ENCODE results near the gene GNB4. TPM values are rescaled to one million over a fixed set of nuclear protein-coding genes. Genes with fewer than 3 reads are reported as not detected.

GNB4 gene
- total RNA-seq, 1 donor from 2014 or later, result 66.9 TPM

- peaks cover 39% of the 10 kb centered on the region for H3K4me1 Mint-ChIP-seq (ENCODE audit: unreplicated experiment)
- H3K27me3 Mint-ChIP-seq (ENCODE audit: unreplicated experiment), result peaks cover 3% of the 10 kb centered on the region
- no peaks in the 10 kb centered on the region for H3K9me3 Mint-ChIP-seq (ENCODE audit: unreplicated experiment)
- DNase-seq (ENCODE audit: low spot score), result no peak
- peaks cover 1% of the 10 kb centered on the region for H3K36me3 Mint-ChIP-seq (ENCODE audit: low read depth, unreplicated experiment)
- TF ChIP-seq CTCF (IDR thresholded peaks at IDR 0.05; ENCODE audit: unreplicated experiment), result no peak
- no peak overlapping the region for H3K4me3 Mint-ChIP-seq (ENCODE audit: unreplicated experiment)
- H3K27ac Mint-ChIP-seq (ENCODE audit: unreplicated experiment), result peak overlapping the region; percentile 0
Measured at GRCh38 chr3:179432021-179432420, 19.2 kb downstream of the GNB4 start.

- Mint-ChIP-seq H3K27me3 (ENCODE audit: unreplicated experiment) (peaks cover 3% of the 10 kb centered on the region), H3K4me3 (ENCODE audit: unreplicated experiment) (no peak overlapping the region), H3K4me1 (ENCODE audit: unreplicated experiment) (peaks cover 33% of the 10 kb centered on the region), H3K36me3 (ENCODE audit: low read depth, unreplicated experiment) (peaks cover 5% of the 10 kb centered on the region), H3K9me3 (ENCODE audit: unreplicated experiment) (no peaks in the 10 kb centered on the region), H3K27ac (ENCODE audit: unreplicated experiment) (no peak overlapping the region)
- no peak for DNase-seq (ENCODE audit: low spot score)
- TF ChIP-seq CTCF (IDR thresholded peaks at IDR 0.05; ENCODE audit: unreplicated experiment), result no peak
Measured at GRCh38 chr3:179430277-179430870, 20.9 kb downstream of the GNB4 start.

GRCh38 chr3:179428876-179429548 lies 22.3 kb downstream of the GNB4 start:
- Mint-ChIP-seq H3K4me3 (ENCODE audit: unreplicated experiment) (no peak overlapping the region), H3K4me1 (ENCODE audit: unreplicated experiment) (peaks cover 36% of the 10 kb centered on the region), H3K27ac (ENCODE audit: unreplicated experiment) (no peak overlapping the region), H3K27me3 (ENCODE audit: unreplicated experiment) (peaks cover 3% of the 10 kb centered on the region), H3K9me3 (ENCODE audit: unreplicated experiment) (no peaks in the 10 kb centered on the region), H3K36me3 (ENCODE audit: low read depth, unreplicated experiment) (peaks cover 18% of the 10 kb centered on the region)
- no peak for TF ChIP-seq CTCF (IDR thresholded peaks at IDR 0.05; ENCODE audit: unreplicated experiment)
- no peak for DNase-seq (ENCODE audit: low spot score)

GRCh38 chr3:179425075-179425474 lies 26.2 kb downstream of the GNB4 start:
- no peaks in the 10 kb centered on the region for H3K9me3 Mint-ChIP-seq (ENCODE audit: unreplicated experiment)
- TF ChIP-seq CTCF (IDR thresholded peaks at IDR 0.05; ENCODE audit: unreplicated experiment), result no peak
- H3K27ac Mint-ChIP-seq (ENCODE audit: unreplicated experiment), result peak overlapping the region; percentile 39
- H3K4me3 Mint-ChIP-seq (ENCODE audit: unreplicated experiment), result peak overlapping the region; percentile 80
- H3K36me3 Mint-ChIP-seq (ENCODE audit: low read depth, unreplicated experiment), result peaks cover 27% of the 10 kb centered on the region
- peaks cover 1% of the 10 kb centered on the region for H3K27me3 Mint-ChIP-seq (ENCODE audit: unreplicated experiment)
- no peak for DNase-seq (ENCODE audit: low spot score)
- peaks cover 12% of the 10 kb centered on the region for H3K4me1 Mint-ChIP-seq (ENCODE audit: unreplicated experiment)

- no peak for TF ChIP-seq CTCF (IDR thresholded peaks at IDR 0.05; ENCODE audit: unreplicated experiment)
- no peak overlapping the region for H3K27ac Mint-ChIP-seq (ENCODE audit: unreplicated experiment)
- DNase-seq (ENCODE audit: low spot score), result no peak
- no peak overlapping the region for H3K4me3 Mint-ChIP-seq (ENCODE audit: unreplicated experiment)
- H3K27me3 Mint-ChIP-seq (ENCODE audit: unreplicated experiment), result no peaks in the 10 kb centered on the region
- H3K36me3 Mint-ChIP-seq (ENCODE audit: low read depth, unreplicated experiment), result peaks cover 33% of the 10 kb centered on the region
- H3K9me3 Mint-ChIP-seq (ENCODE audit: unreplicated experiment), result no peaks in the 10 kb centered on the region
- H3K4me1 Mint-ChIP-seq (ENCODE audit: unreplicated experiment), result peaks cover 4% of the 10 kb centered on the region
Measured at GRCh38 chr3:179421500-179421899, 29.8 kb downstream of the GNB4 start.
